A549 (cell line): ENCODE data around the gene ARIH2.

Experiments used
- CBX2 ChIP-seq: fragments of 200-600 bp; sonication (generic); IDR thresholded peaks from 2 replicates; pipeline ENCODE4 v1.6.1; 2016; ENCODE audit warnings: low read depth, mild to moderate bottlenecking, borderline replicate concordance
- CEBPB ChIP-seq, 2 experiments: fragments of >200 bp in 1 of 2; sonication (Bioruptor Twin) in 1 of 2; formaldehyde crosslinking in 1 of 2; IDR thresholded peaks; 2 replicates each; pipeline ENCODE4 v1.6.1; 2012 to 2016
- CHD2 ChIP-seq: fragments of 150-350 bp; IDR thresholded peaks from 2 replicates; pipeline ENCODE4 v1.6.1; 2014; ENCODE audit warnings: low read length; ENCODE audit not compliant: partially characterized antibody
- CHD4 ChIP-seq: fragments of 200-600 bp; sonication (generic); IDR thresholded peaks from 2 replicates; pipeline ENCODE4 v1.6.1; 2016; ENCODE audit warnings: antibody characterized with exemption, mild to moderate bottlenecking, borderline replicate concordance
- CTCF ChIP-seq: fragments of >200 bp; sonication (Bioruptor Twin); formaldehyde crosslinking; IDR thresholded peaks from 3 replicates; pipeline ENCODE4 v1.5.1; 2016
- ELK1 ChIP-seq: fragments of 150-350 bp; IDR thresholded peaks from 2 replicates; pipeline ENCODE4 v1.6.1; 2014; ENCODE audit warnings: low read depth, mild to moderate bottlenecking, low read length
- EP300 ChIP-seq, 2 experiments: fragments of >200 bp; sonication (Bioruptor Twin); formaldehyde crosslinking; IDR thresholded peaks; 2 replicates in 1 of 2; 3 replicates in 1 of 2; pipeline ENCODE4 v1.6.1; 2016 to 2017
- HDAC2 ChIP-seq: fragments of 200-600 bp; sonication (generic); IDR thresholded peaks from 2 replicates; pipeline ENCODE4 v1.6.1; 2016
- HOXB13 ChIP-seq: fragments of 250-450 bp; sonication (Bioruptor Pico); IDR thresholded peaks from 2 replicates; pipeline ENCODE4 v1.5.0; 2020; ENCODE audit warnings: low read depth, mild to moderate bottlenecking, moderate library complexity
- MAX ChIP-seq: IDR thresholded peaks from 2 replicates; pipeline ENCODE4 v1.6.1; 2012
- MYC ChIP-seq: IDR thresholded peaks from 2 replicates; pipeline ENCODE4 v1.6.1; 2012; ENCODE audit warnings: mild to moderate bottlenecking, inconsistent platforms, low read length, improper control_type of control experiment, borderline replicate concordance
- TFCP2L1 ChIP-seq: fragments of 250-450 bp; sonication (Bioruptor Pico); IDR thresholded peaks from 2 replicates; pipeline ENCODE4 v1.5.0; 2021; ENCODE audit warnings: mild to moderate bottlenecking
- TF ChIP-seq, protein P1 (sequence below): fragments of 200-600 bp; sonication (generic); IDR thresholded peaks from 2 replicates; pipeline ENCODE4 v1.6.1; 2016; ENCODE audit warnings: antibody characterized with exemption, mild to moderate bottlenecking, moderate library complexity

GRCh38 chr3:48997102-48997635 is 78.5 kb downstream of the ARIH2 start:
- TF ChIP-seq MAX (no peak), CTCF (no peak), CHD4 (no peak), MYC (no peak), ELK1 (no peak), CEBPB (IDR thresholded peaks at IDR 0.05) (no peak), CBX2 (no peak), TFCP2L1 (no peak), HOXB13 (no peak), EP300 (IDR thresholded peaks at IDR 0.05) (no peak), CHD2 (no peak), HDAC2 (no peak)
- TF ChIP-seq, protein P1, sequence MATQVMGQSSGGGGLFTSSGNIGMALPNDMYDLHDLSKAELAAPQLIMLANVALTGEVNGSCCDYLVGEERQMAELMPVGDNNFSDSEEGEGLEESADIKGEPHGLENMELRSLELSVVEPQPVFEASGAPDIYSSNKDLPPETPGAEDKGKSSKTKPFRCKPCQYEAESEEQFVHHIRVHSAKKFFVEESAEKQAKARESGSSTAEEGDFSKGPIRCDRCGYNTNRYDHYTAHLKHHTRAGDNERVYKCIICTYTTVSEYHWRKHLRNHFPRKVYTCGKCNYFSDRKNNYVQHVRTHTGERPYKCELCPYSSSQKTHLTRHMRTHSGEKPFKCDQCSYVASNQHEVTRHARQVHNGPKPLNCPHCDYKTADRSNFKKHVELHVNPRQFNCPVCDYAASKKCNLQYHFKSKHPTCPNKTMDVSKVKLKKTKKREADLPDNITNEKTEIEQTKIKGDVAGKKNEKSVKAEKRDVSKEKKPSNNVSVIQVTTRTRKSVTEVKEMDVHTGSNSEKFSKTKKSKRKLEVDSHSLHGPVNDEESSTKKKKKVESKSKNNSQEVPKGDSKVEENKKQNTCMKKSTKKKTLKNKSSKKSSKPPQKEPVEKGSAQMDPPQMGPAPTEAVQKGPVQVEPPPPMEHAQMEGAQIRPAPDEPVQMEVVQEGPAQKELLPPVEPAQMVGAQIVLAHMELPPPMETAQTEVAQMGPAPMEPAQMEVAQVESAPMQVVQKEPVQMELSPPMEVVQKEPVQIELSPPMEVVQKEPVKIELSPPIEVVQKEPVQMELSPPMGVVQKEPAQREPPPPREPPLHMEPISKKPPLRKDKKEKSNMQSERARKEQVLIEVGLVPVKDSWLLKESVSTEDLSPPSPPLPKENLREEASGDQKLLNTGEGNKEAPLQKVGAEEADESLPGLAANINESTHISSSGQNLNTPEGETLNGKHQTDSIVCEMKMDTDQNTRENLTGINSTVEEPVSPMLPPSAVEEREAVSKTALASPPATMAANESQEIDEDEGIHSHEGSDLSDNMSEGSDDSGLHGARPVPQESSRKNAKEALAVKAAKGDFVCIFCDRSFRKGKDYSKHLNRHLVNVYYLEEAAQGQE: no peak
